HCT116 (cell line): ENCODE results near the gene PFKP. TPM values are rescaled to one million over a fixed set of nuclear protein-coding genes. Genes with fewer than 3 reads are reported as not detected.

Experiments used
- ATAC-seq: fragments of 200-7000 bp; cut with Tn5 transposase; 2 replicates; pipeline ENCODE4 v1.9.1; 2020; ENCODE audit warnings: mild to moderate bottlenecking, moderate library complexity
- BruUV-seq: library from RNA; stranded (reverse); fragments of 400-500 nt; replicated peaks from 2 replicates; lab custom pipeline; 2021; lab: Mats Ljungman, UMichigan
- CTCF ChIA-PET: fragments of 300-600 bp; sonication (Branson Sonifier 250); formaldehyde crosslinking; loops from one replicate; lab custom pipeline; 2021; ENCODE audit warnings: antibody characterized with exemption; lab: Charles Lee
- POLR2A ChIA-PET: fragments of 300-600, 350-600 bp; sonication (Branson Sonifier 250); formaldehyde crosslinking; loops from one replicate; lab custom pipeline; 2021; ENCODE audit warnings: antibody characterized with exemption; lab: Charles Lee
- RAD21 ChIA-PET, 2 experiments: fragments of 300-600 bp; sonication (Branson Sonifier 250); formaldehyde crosslinking; loops; one replicate each; lab custom pipeline; 2023; ENCODE audit warnings: low total read pairs in 2 of 2; ENCODE audit not compliant: uncharacterized antibody in 2 of 2, unreplicated experiment in 2 of 2, low non-redundant PET in 1 of 2; lab: Charles Lee
- DNase-seq: peaks from one replicate; pipeline ENCODE4 v3.0.0-alpha.2; 2010; ENCODE audit warnings: low read depth, low spot score
- H2AFZ ChIP-seq: fragments of 200-600 bp; shearing (Covaris generic), sonication (generic); 2 replicates; pipeline ENCODE4 v1.6.1; 2017; ENCODE audit warnings: low read depth, mixed run types, mixed read lengths, antibody characterized with exemption, low read length; ENCODE audit not compliant: poor library complexity, severe bottlenecking
- H3K27ac ChIP-seq: 2 replicates; pipeline ENCODE4 v1.5.1; 2012; ENCODE audit warnings: low read depth, low read length
- H3K27me3 ChIP-seq: fragments of 200-600 bp; sonication (generic); 2 replicates; pipeline ENCODE4 v1.6.1; 2016; ENCODE audit warnings: mixed run types, low read length, mixed read lengths; ENCODE audit not compliant: insufficient read depth
- H3K36me3 ChIP-seq, 2 experiments: fragments of 200-500 bp in 1 of 2; fragments of 200-600 bp in 1 of 2; sonication (Bioruptor generic) in 1 of 2; sonication (generic) in 1 of 2; 2 replicates each; pipeline versions ENCODE4 v1.5.1 to v1.6.1; 2014 to 2016; ENCODE audit warnings: low read length in 2 of 2, inconsistent platforms in 1 of 2, mixed read lengths in 1 of 2, mixed run types in 1 of 2; ENCODE audit not compliant: insufficient read depth in 2 of 2, control insufficient read depth in 1 of 2
- H3K4me1 ChIP-seq, 2 experiments: fragments of 200-600 bp in 1 of 2; sonication (generic) in 1 of 2; 2 replicates each; pipeline versions ENCODE4 v1.5.1 to v1.6.1; 2012 to 2017; ENCODE audit warnings: low read length in 2 of 2, inconsistent platforms in 1 of 2, mild to moderate bottlenecking in 1 of 2, mixed read lengths in 1 of 2, mixed run types in 1 of 2, moderate library complexity in 1 of 2; ENCODE audit not compliant: insufficient read depth in 2 of 2, control insufficient read depth in 1 of 2
- H3K4me2 ChIP-seq: fragments of 200-600 bp; sonication (generic); 2 replicates; pipeline ENCODE4 v1.6.1; 2017; ENCODE audit warnings: mixed run types, low read length, mixed read lengths
- H3K4me3 ChIP-seq, 2 experiments: fragments of 200-600 bp in 1 of 2; sonication (generic) in 1 of 2; replicated peaks in 1 of 2; 2 replicates each; pipeline ENCODE4 v1.5.1; 2011 to 2016; ENCODE audit warnings: low read length in 2 of 2, control low read depth in 1 of 2, low read depth in 1 of 2, mild to moderate bottlenecking in 1 of 2, mixed read lengths in 1 of 2, mixed run types in 1 of 2
- H3K79me2 ChIP-seq: fragments of 200-600 bp; sonication (generic); 2 replicates; pipeline ENCODE4 v1.6.1; 2017; ENCODE audit warnings: mild to moderate bottlenecking, mixed run types, low read length, moderate library complexity, mixed read lengths; ENCODE audit not compliant: insufficient read depth
- H3K9ac ChIP-seq: fragments of 200-600 bp; sonication (generic); 2 replicates; pipeline ENCODE4 v1.6.1; 2016; ENCODE audit warnings: low read length, mixed read lengths
- H3K9me2 ChIP-seq: fragments of 200-600 bp; sonication (generic), shearing (Covaris generic); 2 replicates; pipeline ENCODE4 v1.6.1; 2017; ENCODE audit warnings: mixed run types, mild to moderate bottlenecking, moderate library complexity; ENCODE audit not compliant: insufficient read depth
- H3K9me3 ChIP-seq, 2 experiments: fragments of 200-500 bp in 1 of 2; fragments of 200-600 bp in 1 of 2; sonication (Bioruptor generic) in 1 of 2; sonication (generic) in 1 of 2; 2 replicates each; pipeline ENCODE4 v1.6.1; 2014 to 2017; ENCODE audit warnings: low read length in 2 of 2, mixed read lengths in 2 of 2, inconsistent platforms in 1 of 2, low read depth in 1 of 2, mild to moderate bottlenecking in 1 of 2, mixed run types in 1 of 2, moderate library complexity in 1 of 2; ENCODE audit not compliant: control insufficient read depth in 1 of 2, insufficient read depth in 1 of 2
- H4K20me1 ChIP-seq: fragments of 200-600 bp; sonication (generic), shearing (Covaris generic); 2 replicates; pipeline ENCODE4 v1.6.1; 2017; ENCODE audit warnings: mixed run types, mild to moderate bottlenecking, moderate library complexity; ENCODE audit not compliant: insufficient read depth
- EGR1 ChIP-seq: IDR thresholded peaks from 2 replicates; pipeline ENCODE4 v1.6.1; 2012; ENCODE audit warnings: low read depth
- ELF1 ChIP-seq: IDR thresholded peaks from 2 replicates; pipeline ENCODE4 v1.6.1; 2012; ENCODE audit warnings: low read depth, borderline replicate concordance
- EZH2 ChIP-seq: fragments of 200-600 bp; sonication (generic); IDR thresholded peaks from 2 replicates; pipeline ENCODE4 v1.6.1; 2017; ENCODE audit warnings: antibody characterized with exemption, mixed run types
- JUND ChIP-seq: IDR thresholded peaks from 2 replicates; pipeline ENCODE4 v1.6.1; 2012
- REST ChIP-seq: IDR thresholded peaks from 2 replicates; pipeline ENCODE4 v1.6.1; 2012; ENCODE audit warnings: low read depth
- SIN3A ChIP-seq: IDR thresholded peaks from 2 replicates; pipeline ENCODE4 v1.6.1; 2012; ENCODE audit warnings: low read depth
- SP1 ChIP-seq: IDR thresholded peaks from 2 replicates; pipeline ENCODE4 v1.6.1; 2012; ENCODE audit warnings: low read depth
- TCF7L2 ChIP-seq: IDR thresholded peaks from 2 replicates; pipeline ENCODE4 v1.7.0; 2011; ENCODE audit warnings: borderline replicate concordance, inconsistent platforms; ENCODE audit not compliant: insufficient read depth, insufficient read length; ENCODE audit errors: extremely low read depth
- YY1 ChIP-seq: IDR thresholded peaks from 2 replicates; pipeline ENCODE4 v1.6.1; 2011; ENCODE audit warnings: low read length, low read depth, moderate library complexity, mild to moderate bottlenecking; ENCODE audit not compliant: insufficient replicate concordance; ENCODE audit errors: extremely low read depth
- ZBTB33 ChIP-seq: IDR thresholded peaks from 2 replicates; pipeline ENCODE4 v1.6.1; 2011; ENCODE audit warnings: mild to moderate bottlenecking, low read length, moderate library complexity; ENCODE audit not compliant: insufficient replicate concordance; ENCODE audit errors: extremely low read depth
- ZFX ChIP-seq: fragments of 450-650 bp; IDR thresholded peaks from 2 replicates; pipeline ENCODE4 v1.6.1; 2017
- intact Hi-C: fragments of 100-400 bp; cut with micrococcal nuclease; formaldehyde crosslinking; loops from 2 replicates; pipeline ENCODE4 v1.10.0; 2022
- total RNA-seq: library from RNA; stranded (reverse); gene quantifications from one replicate; pipeline ENCODE4 v1.2.1, GENCODE V29; 2021; ENCODE audit not compliant: unreplicated experiment
- TF ChIP-seq, protein P1 (sequence below), 3 experiments: fragments of 200-600 bp in 1 of 3; sonication (generic) in 1 of 3; IDR thresholded peaks in 2 of 3; conservative IDR thresholded peaks in 1 of 3; 2 replicates each; pipeline ENCODE4 v1.5.1; 2012 to 2017; ENCODE audit warnings: low read depth in 2 of 3, low read length in 2 of 3, antibody characterized with exemption in 1 of 3, borderline replicate concordance in 1 of 3, control low read depth in 1 of 3, mild to moderate bottlenecking in 1 of 3, mixed read lengths in 1 of 3, mixed run types in 1 of 3, moderate library complexity in 1 of 3; ENCODE audit not compliant: insufficient read depth in 1 of 3
- TF ChIP-seq, protein P2 (sequence below): IDR thresholded peaks from 2 replicates; pipeline ENCODE4 v1.6.1; 2012
- TF ChIP-seq, protein P3 (sequence below): IDR thresholded peaks from 2 replicates; pipeline ENCODE4 v1.6.1; 2012

The PFKP gene
- total RNA-seq, 1 experiment from 2014 or later = 237 TPM

DNA sequence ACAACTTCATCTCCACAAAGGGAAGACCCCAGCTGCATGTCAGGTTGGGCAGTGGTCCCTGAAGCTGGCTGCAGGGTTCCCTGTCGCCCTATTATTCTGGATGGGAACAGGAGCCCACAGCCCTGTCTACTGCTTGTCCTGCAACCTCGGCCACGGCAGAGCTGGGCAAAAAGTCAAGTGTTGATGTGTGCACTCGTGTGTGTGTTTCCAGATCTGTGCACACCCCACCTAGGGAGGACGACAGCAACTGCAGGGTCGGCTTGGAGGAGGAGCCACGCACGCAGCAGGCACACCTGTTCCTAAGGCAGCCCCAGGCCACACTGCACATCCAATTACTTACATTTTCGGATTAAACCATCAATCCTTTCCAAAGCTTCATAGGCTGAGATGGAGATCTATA is 81.6 kb downstream of the PFKP start:
- Histone ChIP-seq H3K27ac (no peak overlapping the region), H3K9me3 (no peaks in the 10 kb centered on the region), H2AFZ (no peak overlapping the region), H3K9me2 (no peaks in the 10 kb centered on the region), H4K20me1 (no peaks in the 10 kb centered on the region), H3K9ac (no peak overlapping the region), H3K79me2 (no peaks in the 10 kb centered on the region), H3K4me1 (no peaks in the 10 kb centered on the region), H3K36me3 (peaks cover 26 to 45% of the 10 kb centered on the region in 2 experiments; a peak in 3 of 4 replicates), H3K4me3 (no peak overlapping the region), H3K4me2 (no peak overlapping the region), H3K27me3 (no peaks in the 10 kb centered on the region)
- intact Hi-C loops = no loop called here
- ATAC-seq (0 out of 2 replicates have a peak, but pooled peaks have one; percentile 52), DNase-seq (no peak)
- ChIA-PET CTCF (no interaction called here), POLR2A (no interaction called here), RAD21 (no interaction called here)
- TF ChIP-seq, protein P1, sequence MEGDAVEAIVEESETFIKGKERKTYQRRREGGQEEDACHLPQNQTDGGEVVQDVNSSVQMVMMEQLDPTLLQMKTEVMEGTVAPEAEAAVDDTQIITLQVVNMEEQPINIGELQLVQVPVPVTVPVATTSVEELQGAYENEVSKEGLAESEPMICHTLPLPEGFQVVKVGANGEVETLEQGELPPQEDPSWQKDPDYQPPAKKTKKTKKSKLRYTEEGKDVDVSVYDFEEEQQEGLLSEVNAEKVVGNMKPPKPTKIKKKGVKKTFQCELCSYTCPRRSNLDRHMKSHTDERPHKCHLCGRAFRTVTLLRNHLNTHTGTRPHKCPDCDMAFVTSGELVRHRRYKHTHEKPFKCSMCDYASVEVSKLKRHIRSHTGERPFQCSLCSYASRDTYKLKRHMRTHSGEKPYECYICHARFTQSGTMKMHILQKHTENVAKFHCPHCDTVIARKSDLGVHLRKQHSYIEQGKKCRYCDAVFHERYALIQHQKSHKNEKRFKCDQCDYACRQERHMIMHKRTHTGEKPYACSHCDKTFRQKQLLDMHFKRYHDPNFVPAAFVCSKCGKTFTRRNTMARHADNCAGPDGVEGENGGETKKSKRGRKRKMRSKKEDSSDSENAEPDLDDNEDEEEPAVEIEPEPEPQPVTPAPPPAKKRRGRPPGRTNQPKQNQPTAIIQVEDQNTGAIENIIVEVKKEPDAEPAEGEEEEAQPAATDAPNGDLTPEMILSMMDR (IDR thresholded peaks at IDR 0.05 in 2 of 3, conservative IDR thresholded peaks at IDR 0.05 in 1 of 3; ENCODE audit: borderline replicate concordance in 1 of 3, insufficient read depth in 1 of 3, low read depth in 2 of 3, low read length in 2 of 3) = no peak
- TF ChIP-seq JUND = no peak
- TF ChIP-seq, protein P2, sequence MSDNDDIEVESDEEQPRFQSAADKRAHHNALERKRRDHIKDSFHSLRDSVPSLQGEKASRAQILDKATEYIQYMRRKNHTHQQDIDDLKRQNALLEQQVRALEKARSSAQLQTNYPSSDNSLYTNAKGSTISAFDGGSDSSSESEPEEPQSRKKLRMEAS = no peak
- TF ChIP-seq ZFX = no peak
- TF ChIP-seq, protein P3, sequence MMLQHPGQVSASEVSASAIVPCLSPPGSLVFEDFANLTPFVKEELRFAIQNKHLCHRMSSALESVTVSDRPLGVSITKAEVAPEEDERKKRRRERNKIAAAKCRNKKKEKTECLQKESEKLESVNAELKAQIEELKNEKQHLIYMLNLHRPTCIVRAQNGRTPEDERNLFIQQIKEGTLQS = no peak
- no peak for TF ChIP-seq ZBTB33
- no peak for TF ChIP-seq SIN3A
- no peak for TF ChIP-seq YY1
- TF ChIP-seq TCF7L2 = no peak
- no peak for TF ChIP-seq EGR1
- no peak for TF ChIP-seq ELF1
- TF ChIP-seq REST = no peak
- TF ChIP-seq SP1 = no peak
- no peak for TF ChIP-seq EZH2
- BruUV-seq = no TSS peak
